Osteoblast (primary cell): Measurements from ENCODE around the gene GRXCR1. TPM values are rescaled to one million over a fixed set of nuclear protein-coding genes. Genes with fewer than 3 reads are reported as not detected.

ENCODE experiments used
- DNase-seq: peaks from one replicate; pipeline ENCODE4 v3.0.0; 2011; ENCODE audit warnings: low spot score, mixed read lengths; ENCODE audit not compliant: insufficient read length; ENCODE audit errors: missing footprints
- H2AFZ ChIP-seq: 2 replicates; pipeline ENCODE4 v1.6.0; 2011; ENCODE audit warnings: mild to moderate bottlenecking, low read length
- H3K27ac ChIP-seq: 2 replicates; pipeline ENCODE4 v1.5.1; 2011; ENCODE audit warnings: mild to moderate bottlenecking, low read depth, low read length, moderate library complexity
- H3K27me3 ChIP-seq: 2 replicates; pipeline ENCODE4 v1.6.0; 2012; ENCODE audit warnings: mild to moderate bottlenecking, control low read depth, inconsistent platforms, low read length, moderate library complexity; ENCODE audit not compliant: insufficient read depth
- H3K36me3 ChIP-seq: 2 replicates; pipeline ENCODE4 v1.5.1; 2011; ENCODE audit warnings: mild to moderate bottlenecking, low read length, control low read depth, moderate library complexity; ENCODE audit not compliant: insufficient read depth
- H3K4me1 ChIP-seq: 2 replicates; pipeline ENCODE4 v1.5.1; 2011; ENCODE audit warnings: mild to moderate bottlenecking, low read length, control low read depth, moderate library complexity; ENCODE audit not compliant: insufficient read depth
- H3K4me2 ChIP-seq: 2 replicates; pipeline ENCODE4 v1.6.0; 2011; ENCODE audit warnings: mild to moderate bottlenecking, low read length; ENCODE audit not compliant: insufficient read depth
- H3K4me3 ChIP-seq: fragments of 200-600 bp; sonication (generic); 3 replicates; pipeline ENCODE4 v1.5.1; 2012; ENCODE audit warnings: mild to moderate bottlenecking, low read length, inconsistent platforms; ENCODE audit not compliant: insufficient read depth
- H3K79me2 ChIP-seq: 2 replicates; pipeline ENCODE4 v1.6.0; 2012; ENCODE audit warnings: mild to moderate bottlenecking, low read length, control low read depth, inconsistent platforms; ENCODE audit not compliant: insufficient read depth
- H3K9me3 ChIP-seq: 2 replicates; pipeline ENCODE4 v1.5.1; 2011; ENCODE audit warnings: low read depth, low read length, control low read depth
- H4K20me1 ChIP-seq: 2 replicates; pipeline ENCODE4 v1.6.0; 2012; ENCODE audit warnings: mild to moderate bottlenecking, low read length, control low read depth; ENCODE audit not compliant: insufficient read depth
- CTCF ChIP-seq: IDR thresholded peaks from 2 replicates; pipeline ENCODE4 v1.5.1; 2011; ENCODE audit warnings: mild to moderate bottlenecking, low read depth, low read length, moderate library complexity; ENCODE audit errors: extremely low read depth
- total RNA-seq: library from RNA; depleted of rRNA; stranded (reverse); fragments of >200 nt; gene quantifications from 2 replicates; pipeline ENCODE4 v1.2.3, GENCODE V29; 2012

Gene GRXCR1
- total RNA-seq, 1 donor: not detected

GRCh38 chr4:42904986-42905385, 12.5 kb downstream of the GRXCR1 start:
- Histone ChIP-seq H3K27me3 (no peaks in the 10 kb centered on the region), H2AFZ (no peak overlapping the region), H3K79me2 (no peaks in the 10 kb centered on the region), H3K4me2 (no peak overlapping the region), H4K20me1 (no peaks in the 10 kb centered on the region), H3K4me1 (no peaks in the 10 kb centered on the region), H3K27ac (no peak overlapping the region), H3K4me3 (no peak overlapping the region), H3K9me3 (peaks cover 2% of the 10 kb centered on the region), H3K36me3 (no peaks in the 10 kb centered on the region)
- no peak for DNase-seq
- no peak for TF ChIP-seq CTCF

- Histone ChIP-seq H3K4me2 (no peak overlapping the region), H3K36me3 (no peaks in the 10 kb centered on the region), H3K9me3 (peaks cover 2% of the 10 kb centered on the region), H2AFZ (no peak overlapping the region), H3K4me1 (no peaks in the 10 kb centered on the region), H3K27me3 (no peaks in the 10 kb centered on the region), H4K20me1 (no peaks in the 10 kb centered on the region), H3K4me3 (no peak overlapping the region), H3K79me2 (no peaks in the 10 kb centered on the region), H3K27ac (no peak overlapping the region)
- no peak for DNase-seq
- TF ChIP-seq CTCF: no peak
These were observed 13.1 kb downstream of the GRXCR1 start for GRCh38 chr4:42905591-42905990.

GRCh38 chr4:42906341-42906740, 13.8 kb downstream of the GRXCR1 start:
- no peak overlapping the region for H3K4me2 ChIP-seq
- no peaks in the 10 kb centered on the region for H3K27me3 ChIP-seq
- no peaks in the 10 kb centered on the region for H3K79me2 ChIP-seq
- no peak overlapping the region for H3K4me3 ChIP-seq
- no peak for TF ChIP-seq CTCF
- no peaks in the 10 kb centered on the region for H3K36me3 ChIP-seq
- H2AFZ ChIP-seq: no peak overlapping the region
- H3K4me1 ChIP-seq: no peaks in the 10 kb centered on the region
- no peak for DNase-seq
- H4K20me1 ChIP-seq: no peaks in the 10 kb centered on the region
- no peak overlapping the region for H3K27ac ChIP-seq
- H3K9me3 ChIP-seq: peaks cover 2% of the 10 kb centered on the region

- TF ChIP-seq CTCF: no peak
- Histone ChIP-seq H3K27me3 (no peaks in the 10 kb centered on the region), H3K9me3 (peaks cover 2% of the 10 kb centered on the region), H2AFZ (no peak overlapping the region), H3K27ac (no peak overlapping the region), H3K4me1 (no peaks in the 10 kb centered on the region), H3K4me3 (no peak overlapping the region), H3K36me3 (no peaks in the 10 kb centered on the region), H3K79me2 (no peaks in the 10 kb centered on the region), H4K20me1 (no peaks in the 10 kb centered on the region), H3K4me2 (no peak overlapping the region)
- DNase-seq: peak; percentile 35
These were observed 14.6 kb downstream of the GRXCR1 start for GRCh38 chr4:42906891-42907759.
